Testis (tissue), 2 donors: ENCODE measurements around the gene RAP2A.

Source experiments
- CTCF ChIP-seq, 3 experiments: fragments of 450-650 bp in 2 of 3; fragments of 200-600 bp in 1 of 3; sonication (generic) in 1 of 3; IDR thresholded peaks; one replicate each; pipeline ENCODE4 v1.5.1; 2016 to 2019; ENCODE audit warnings: antibody characterized with exemption in 3 of 3, mild to moderate bottlenecking in 2 of 3, moderate library complexity in 1 of 3
- POLR2A ChIP-seq: fragments of 450-650 bp; IDR thresholded peaks from one replicate; pipeline ENCODE4 v1.6.1; 2017; ENCODE audit warnings: antibody characterized with exemption, mild to moderate bottlenecking, moderate library complexity

GRCh38 chr13:97388373-97388772 is 45.6 kb upstream of the RAP2A start:
- TF ChIP-seq CTCF (IDR thresholded peaks at IDR 0.05) (no peak), POLR2A (no peak)
